HEK293 (cell line): ENCODE measurements around the gene SAP30.

Source experiments
- ATF2 ChIP-seq: fragments of 450-650 bp; formaldehyde crosslinking; IDR thresholded peaks from 2 replicates; pipeline ENCODE4 v1.5.1; 2016; ENCODE audit warnings: missing biosample characterization, missing genetic modification characterization, low read depth
- CTCF ChIP-seq: fragments of 450-650 bp; formaldehyde crosslinking; IDR thresholded peaks from 2 replicates; pipeline ENCODE4 v1.5.1; 2016; ENCODE audit warnings: missing biosample characterization, missing genetic modification characterization
- KLF10 ChIP-seq: fragments of 450-650 bp; IDR thresholded peaks from 2 replicates; pipeline ENCODE4 v1.5.1; 2018; ENCODE audit warnings: missing biosample characterization, mild to moderate bottlenecking, missing genetic modification characterization
- REST ChIP-seq: fragments of 450-650 bp; formaldehyde crosslinking; IDR thresholded peaks from 2 replicates; pipeline ENCODE4 v1.5.1; 2016; ENCODE audit warnings: missing biosample characterization, missing genetic modification characterization
- SP2 ChIP-seq: fragments of 450-650 bp; formaldehyde crosslinking; IDR thresholded peaks from 2 replicates; pipeline ENCODE4 v1.5.1; 2016; ENCODE audit warnings: missing biosample characterization, missing genetic modification characterization
- SP7 ChIP-seq: fragments of 450-650 bp; formaldehyde crosslinking; IDR thresholded peaks from 2 replicates; pipeline ENCODE4 v1.5.1; 2016; ENCODE audit warnings: missing biosample characterization, missing genetic modification characterization
- TRIM28 ChIP-seq: IDR thresholded peaks from 2 replicates; pipeline ENCODE4 v1.6.1; 2011; ENCODE audit warnings: low read length, control low read depth, borderline replicate concordance
- ZNF274 ChIP-seq, 2 experiments: fragments of 200-500 bp in 1 of 2; fragments of 450-650 bp in 1 of 2; sonication (Bioruptor generic) in 1 of 2; formaldehyde crosslinking in 1 of 2; IDR thresholded peaks; 2 replicates each; pipeline versions ENCODE4 v1.5.1 to v1.6.1; 2014 to 2016; ENCODE audit warnings: borderline replicate concordance in 1 of 2, inconsistent platforms in 1 of 2, low read length in 1 of 2, missing biosample characterization in 1 of 2, missing genetic modification characterization in 1 of 2
- ZNF362 ChIP-seq: fragments of 450-650 bp; formaldehyde crosslinking; IDR thresholded peaks from 2 replicates; pipeline ENCODE4 v1.5.1; 2016; ENCODE audit warnings: missing biosample characterization, missing genetic modification characterization
- ZNF449 ChIP-seq: fragments of 450-650 bp; formaldehyde crosslinking; IDR thresholded peaks from 2 replicates; pipeline ENCODE4 v1.5.1; 2017; ENCODE audit warnings: missing biosample characterization, mild to moderate bottlenecking, missing genetic modification characterization, moderate library complexity
- ZNF677 ChIP-seq: fragments of 450-650 bp; IDR thresholded peaks from 2 replicates; pipeline ENCODE4 v1.5.0; 2018; ENCODE audit warnings: missing biosample characterization, mild to moderate bottlenecking, missing genetic modification characterization, moderate library complexity
- ZNF777 ChIP-seq: fragments of 450-650 bp; formaldehyde crosslinking; IDR thresholded peaks from 2 replicates; pipeline ENCODE4 v1.5.1; 2017; ENCODE audit warnings: missing biosample characterization, missing genetic modification characterization, borderline replicate concordance

GRCh38 chr4:173386751-173387150 is 16.0 kb downstream of the SAP30 start:
- TF ChIP-seq CTCF (tag by site-specific recombination) (no peak), KLF10 (tag by site-specific recombination) (no peak), ZNF274 (IDR thresholded peaks at IDR 0.05; ENCODE audit: low read length) (no peak), ZNF274 (tag by site-specific recombination; IDR thresholded peaks at IDR 0.05; ENCODE audit: borderline replicate concordance) (no peak), TRIM28 (no peak), ATF2 (no peak), ZNF362 (tag by site-specific recombination) (no peak), SP7 (no peak), SP2 (no peak), REST (tag by site-specific recombination) (no peak), ZNF677 (tag by site-specific recombination) (no peak), ZNF777 (tag by site-specific recombination) (no peak), ZNF449 (tag by site-specific recombination) (no peak)
